ENCODE measurements around the gene NKAIN2. TPM values are rescaled to one million over a fixed set of nuclear protein-coding genes. Genes with fewer than 3 reads are reported as not detected.

Gene NKAIN2
- total and polyA plus RNA-seq, 7 donors: 0.08 to 13.5 (median 1.1) TPM

GRCh38 chr6:123801067-123801466, 2.6 kb upstream of the NKAIN2 start:
- H3K27ac ChIP-seq: no peak overlapping the region
- no peaks in the 10 kb centered on the region for H3K9me3 ChIP-seq
- ATAC-seq: no peak
- intact Hi-C loops (cut with DNase I): loop anchor here (5.0 to 10.0 kb wide), 4 partner anchors 164 to 994 kb away; no protein-coding TSS in a partner anchor
- H3K4me1 ChIP-seq: peaks cover 6% of the 10 kb centered on the region
- no peaks in the 10 kb centered on the region for H3K27me3 ChIP-seq (ENCODE audit: insufficient read depth in 3 of 3, low read length in 2 of 3)
- TF ChIP-seq, protein P1, sequence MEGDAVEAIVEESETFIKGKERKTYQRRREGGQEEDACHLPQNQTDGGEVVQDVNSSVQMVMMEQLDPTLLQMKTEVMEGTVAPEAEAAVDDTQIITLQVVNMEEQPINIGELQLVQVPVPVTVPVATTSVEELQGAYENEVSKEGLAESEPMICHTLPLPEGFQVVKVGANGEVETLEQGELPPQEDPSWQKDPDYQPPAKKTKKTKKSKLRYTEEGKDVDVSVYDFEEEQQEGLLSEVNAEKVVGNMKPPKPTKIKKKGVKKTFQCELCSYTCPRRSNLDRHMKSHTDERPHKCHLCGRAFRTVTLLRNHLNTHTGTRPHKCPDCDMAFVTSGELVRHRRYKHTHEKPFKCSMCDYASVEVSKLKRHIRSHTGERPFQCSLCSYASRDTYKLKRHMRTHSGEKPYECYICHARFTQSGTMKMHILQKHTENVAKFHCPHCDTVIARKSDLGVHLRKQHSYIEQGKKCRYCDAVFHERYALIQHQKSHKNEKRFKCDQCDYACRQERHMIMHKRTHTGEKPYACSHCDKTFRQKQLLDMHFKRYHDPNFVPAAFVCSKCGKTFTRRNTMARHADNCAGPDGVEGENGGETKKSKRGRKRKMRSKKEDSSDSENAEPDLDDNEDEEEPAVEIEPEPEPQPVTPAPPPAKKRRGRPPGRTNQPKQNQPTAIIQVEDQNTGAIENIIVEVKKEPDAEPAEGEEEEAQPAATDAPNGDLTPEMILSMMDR (IDR thresholded peaks at IDR 0.05): no peak
- no peak overlapping the region for H3K4me3 ChIP-seq
- no peaks in the 10 kb centered on the region for H3K36me3 ChIP-seq (ENCODE audit: insufficient read depth in 1 of 2, low read depth in 1 of 2)
- DNase-seq: no peak
- WGBS, 3 donors: 65 to 72% (median 71%) methylated on average over 5 of the region's 5 CpGs

DNA sequence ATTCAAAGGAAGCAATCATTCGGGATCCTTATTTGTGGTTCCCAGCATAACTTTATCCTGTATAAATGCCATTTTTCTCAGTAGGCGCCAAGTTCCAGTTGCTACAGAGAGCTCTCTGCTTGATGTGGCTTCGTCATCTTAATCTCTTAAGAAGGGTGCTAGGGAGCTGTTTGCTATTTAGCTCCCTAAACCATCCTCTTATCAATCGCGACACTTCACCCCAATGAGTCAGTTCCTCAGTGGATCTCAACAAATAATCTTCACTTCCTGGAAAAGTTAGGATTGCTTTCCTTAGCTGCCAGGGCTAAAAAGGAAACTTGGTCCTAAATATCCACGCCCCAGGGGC, 1.3 kb upstream of the NKAIN2 start:
- H3K4me3 ChIP-seq: peak overlapping the region; percentile 82

DNA sequence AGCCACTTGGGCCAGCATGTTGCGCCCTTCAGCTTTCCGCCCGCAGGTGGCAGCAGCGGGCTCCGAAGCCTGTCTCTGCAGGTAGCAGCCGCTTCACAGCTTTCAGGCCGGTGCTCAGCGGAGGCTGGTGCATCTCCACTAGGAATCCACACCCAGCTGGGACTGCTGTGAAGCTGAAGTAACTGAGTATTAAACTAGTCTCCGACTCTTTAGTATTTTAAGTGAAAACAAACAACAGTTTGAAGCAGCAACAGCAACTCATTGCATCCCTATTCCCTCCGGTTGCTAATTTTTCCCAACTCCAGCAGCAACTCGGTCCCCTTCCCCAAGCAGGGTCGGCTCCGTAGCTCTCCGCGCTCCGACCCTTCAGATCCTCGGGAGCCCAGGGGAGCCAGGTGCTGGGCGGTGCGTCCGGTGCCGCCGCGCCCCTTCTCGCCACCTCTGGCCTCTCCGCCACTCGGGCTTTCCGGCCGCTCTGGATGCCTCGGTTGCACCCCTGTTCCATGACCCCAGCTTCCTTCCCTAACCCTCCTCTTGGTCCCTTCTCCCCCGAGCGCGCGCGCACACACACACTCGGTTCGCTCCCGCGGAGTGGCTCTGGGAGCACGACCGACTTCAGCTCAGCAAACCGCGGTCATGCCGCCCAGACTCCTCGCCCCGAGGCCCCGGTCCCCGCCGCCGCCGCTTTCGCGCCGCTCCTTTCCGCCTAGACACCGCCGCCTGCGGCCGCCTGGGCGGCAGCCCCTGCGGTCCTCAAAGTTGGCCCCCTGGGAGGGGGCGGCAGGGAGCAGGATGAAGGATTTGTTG, 765 bp upstream of the NKAIN2 start:
- intact Hi-C loops (cut with DNase I): loop anchor here (2.0 to 10.0 kb wide), 5 partner anchors 162 to 1052 kb away; no protein-coding TSS in a partner anchor
- peak; percentile 90 to 95 (median 94) for ATAC-seq
- Histone ChIP-seq H3K27ac (peak overlapping the region; percentile 54), H3K27me3 (ENCODE audit: insufficient read depth in 3 of 3, low read length in 2 of 3) (no peaks in the 10 kb centered on the region), H3K4me3 (peak overlapping the region; percentile 82), H3K36me3 (ENCODE audit: insufficient read depth in 1 of 2, low read depth in 1 of 2) (no peaks in the 10 kb centered on the region), H3K4me1 (peaks cover 6% of the 10 kb centered on the region), H3K9me3 (no peaks in the 10 kb centered on the region)
- TF ChIP-seq, protein P1 (IDR thresholded peaks at IDR 0.05): peak; percentile 95
- peak; percentile 71 to 91 for DNase-seq
- 0 to 1% (median 1%) methylated on average over 45 to 61 of the region's 61 CpGs for WGBS, 3 donors

More for the DNA sequence above, 1.3 kb upstream of the NKAIN2 start:
- peak; percentile 4 to 32 (median 16) for ATAC-seq
- Histone ChIP-seq H3K36me3 (ENCODE audit: insufficient read depth in 1 of 2, low read depth in 1 of 2) (no peaks in the 10 kb centered on the region), H3K27ac (no peak overlapping the region), H3K9me3 (no peaks in the 10 kb centered on the region), H3K27me3 (ENCODE audit: insufficient read depth in 3 of 3, low read length in 2 of 3) (no peaks in the 10 kb centered on the region), H3K4me1 (peaks cover 6% of the 10 kb centered on the region)
- intact Hi-C loops (cut with DNase I): loop anchor here (2.0 to 10.0 kb wide), 5 partner anchors 162 to 1052 kb away; no protein-coding TSS in a partner anchor
- no peak for DNase-seq
- 16 to 29% (median 19%) methylated on average over 6 of the region's 6 CpGs for WGBS, 3 donors
- TF ChIP-seq, protein P1 (IDR thresholded peaks at IDR 0.05): no peak

DNA sequence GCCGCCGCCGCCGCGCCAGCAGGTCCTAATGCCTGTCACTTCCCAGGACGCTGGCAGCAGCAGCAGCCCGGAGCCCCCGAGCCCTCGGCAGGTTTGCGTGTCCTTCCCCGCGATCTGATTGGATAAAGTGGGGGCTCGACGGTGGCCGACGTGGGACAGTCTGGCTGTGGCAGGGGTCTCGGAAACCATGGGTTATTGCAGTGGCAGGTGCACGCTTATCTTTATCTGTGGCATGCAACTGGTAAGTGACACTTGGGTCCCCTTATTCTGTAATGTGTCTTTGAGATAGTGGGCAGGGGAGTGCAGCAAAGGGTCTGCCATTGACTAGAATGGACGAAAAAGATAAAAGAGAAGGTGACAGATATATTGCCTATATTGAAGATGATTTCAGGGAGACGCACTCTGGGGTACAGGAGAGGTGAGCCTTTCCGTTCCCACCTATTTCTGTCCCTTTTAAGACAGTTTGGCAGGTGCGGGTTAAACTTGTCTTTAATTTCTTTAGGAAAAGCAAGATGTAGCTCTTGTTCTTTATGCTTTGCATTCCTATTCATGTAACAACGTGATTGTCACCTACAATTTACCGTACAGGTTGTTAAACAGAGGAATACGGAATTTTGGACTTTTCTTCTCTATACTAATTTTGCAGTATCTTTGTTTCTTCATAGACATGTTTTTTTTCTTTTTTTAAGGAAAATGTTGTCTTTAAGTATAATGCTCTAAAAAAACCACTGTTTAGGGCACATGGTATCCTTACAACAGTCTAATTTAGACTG, 535 bp downstream of the NKAIN2 start:
- 5 to 11% (median 8%) methylated on average over 16 to 25 of the region's 25 CpGs for WGBS, 3 donors
- H3K4me1 ChIP-seq: peaks cover 6% of the 10 kb centered on the region
- no peaks in the 10 kb centered on the region for H3K36me3 ChIP-seq (ENCODE audit: insufficient read depth in 1 of 2, low read depth in 1 of 2)
- ATAC-seq: peak in 3 of 4 donors; percentile 72 to 79 (median 74)
- intact Hi-C loops (cut with DNase I): loop anchor here (5.0 to 10.0 kb wide), 4 partner anchors 161 to 991 kb away; no protein-coding TSS in a partner anchor
- H3K4me3 ChIP-seq: peak overlapping the region; percentile 82
- TF ChIP-seq, protein P1 (IDR thresholded peaks at IDR 0.05): no peak
- peak overlapping the region; percentile 72 for H3K27ac ChIP-seq
- DNase-seq: peak; percentile 52 to 80
- no peaks in the 10 kb centered on the region for H3K9me3 ChIP-seq
- H3K27me3 ChIP-seq (ENCODE audit: insufficient read depth in 3 of 3, low read length in 2 of 3): no peaks in the 10 kb centered on the region
